HepG2 (cell line): ENCODE data around the gene MYO18B. TPM values are rescaled to one million over a fixed set of nuclear protein-coding genes. Genes with fewer than 3 reads are reported as not detected.

Source experiments
- HNF4A ChIP-seq: sonication (generic); formaldehyde crosslinking; IDR thresholded peaks from 2 replicates; pipeline ENCODE4 v1.4.0; 2020; ENCODE audit warnings: missing genetic modification reagents
- HOMEZ ChIP-seq: IDR thresholded peaks from 2 replicates; pipeline ENCODE4 v1.6.1; 2016; ENCODE audit warnings: low read depth
- IRF9 ChIP-seq: sonication (generic); formaldehyde crosslinking; IDR thresholded peaks from 2 replicates; pipeline ENCODE4 v1.8.0; 2022; ENCODE audit warnings: missing genetic modification reagents, mild to moderate bottlenecking, borderline replicate concordance
- ISX ChIP-seq: sonication (generic); formaldehyde crosslinking; conservative IDR thresholded peaks from 2 replicates; pipeline ENCODE4 v1.5.0; 2020; ENCODE audit warnings: missing genetic modification reagents
- NCOA5 ChIP-seq: sonication (generic); formaldehyde crosslinking; IDR thresholded peaks from 2 replicates; pipeline ENCODE4 v1.4.0; 2020; ENCODE audit warnings: missing genetic modification reagents
- NR2F6 ChIP-seq, 2 experiments: IDR thresholded peaks; 2 replicates each; pipeline ENCODE4 v1.6.1; 2016; ENCODE audit warnings: antibody characterized with exemption in 1 of 2, mild to moderate bottlenecking in 1 of 2
- PHF21A ChIP-seq: sonication (generic); formaldehyde crosslinking; IDR thresholded peaks from 2 replicates; pipeline ENCODE4 v1.5.0; 2020; ENCODE audit warnings: mild to moderate bottlenecking, missing genetic modification reagents
- PHF8 ChIP-seq: sonication (generic); formaldehyde crosslinking; IDR thresholded peaks from 2 replicates; pipeline ENCODE4 v1.5.0; 2020; ENCODE audit warnings: missing genetic modification reagents
- SP140L ChIP-seq: sonication (generic); formaldehyde crosslinking; IDR thresholded peaks from 2 replicates; pipeline ENCODE4 v1.4.0; 2020; ENCODE audit warnings: missing genetic modification reagents, borderline replicate concordance
- ZNF503 ChIP-seq: sonication (generic); formaldehyde crosslinking; IDR thresholded peaks from 2 replicates; pipeline ENCODE4 v1.4.0; 2020; ENCODE audit warnings: missing genetic modification reagents
- polyA plus RNA-seq, 8 experiments: library from polyadenylated mRNA; depleted of rRNA in 3 of 8; stranded (reverse) in 7 of 8; unstranded in 1 of 8; fragments of >200 nt; fragmentation: Illumina TruSeq in 4 of 8; extraction: Trizol in 4 of 8; gene quantifications; 2 replicates each; pipeline versions ENCODE4 v1.2.1 to v1.2.3, GENCODE V29; 2011 to 2016; ENCODE audit warnings: low read depth in 4 of 8, missing spikeins in 1 of 8, mixed read lengths in 1 of 8; ENCODE audit not compliant: insufficient read depth in 1 of 8
- total RNA-seq, 5 experiments: library from RNA; depleted of rRNA; stranded (reverse); fragments of >200 nt; fragmentation: Illumina TruSeq; extraction: Trizol; gene quantifications; 2 replicates each; pipeline ENCODE4 v1.2.3, GENCODE V29; 2016; ENCODE audit warnings: low read depth in 1 of 5
- TF ChIP-seq, protein P1 (sequence below): sonication (generic); formaldehyde crosslinking; conservative IDR thresholded peaks from 2 replicates; pipeline ENCODE4 v1.4.0; 2020; ENCODE audit warnings: mild to moderate bottlenecking, missing genetic modification reagents, moderate library complexity
- TF ChIP-seq, protein P2 (sequence below): sonication (generic); formaldehyde crosslinking; IDR thresholded peaks from 2 replicates; pipeline ENCODE4 v1.8.0; 2022; ENCODE audit warnings: mild to moderate bottlenecking, missing genetic modification reagents
- TF ChIP-seq, protein P3 (sequence below): sonication (generic); formaldehyde crosslinking; IDR thresholded peaks from 2 replicates; pipeline ENCODE4 v1.5.0; 2020; ENCODE audit warnings: missing genetic modification reagents, mild to moderate bottlenecking, borderline replicate concordance
- TF ChIP-seq, protein P4 (sequence below): sonication (generic); formaldehyde crosslinking; IDR thresholded peaks from 2 replicates; pipeline ENCODE4 v1.5.1; 2020; ENCODE audit warnings: mild to moderate bottlenecking, missing genetic modification reagents, moderate library complexity

MYO18B gene
- total and polyA plus RNA-seq, 2 of the 13 experiments (the other 11 are each of a cell fraction or from before 2014, with no cell fraction given) = 0.01 TPM; not detected in 1

GRCh38 chr22:25748704-25749103 lies 6.7 kb downstream of the MYO18B start (continued):
- TF ChIP-seq, protein P1, sequence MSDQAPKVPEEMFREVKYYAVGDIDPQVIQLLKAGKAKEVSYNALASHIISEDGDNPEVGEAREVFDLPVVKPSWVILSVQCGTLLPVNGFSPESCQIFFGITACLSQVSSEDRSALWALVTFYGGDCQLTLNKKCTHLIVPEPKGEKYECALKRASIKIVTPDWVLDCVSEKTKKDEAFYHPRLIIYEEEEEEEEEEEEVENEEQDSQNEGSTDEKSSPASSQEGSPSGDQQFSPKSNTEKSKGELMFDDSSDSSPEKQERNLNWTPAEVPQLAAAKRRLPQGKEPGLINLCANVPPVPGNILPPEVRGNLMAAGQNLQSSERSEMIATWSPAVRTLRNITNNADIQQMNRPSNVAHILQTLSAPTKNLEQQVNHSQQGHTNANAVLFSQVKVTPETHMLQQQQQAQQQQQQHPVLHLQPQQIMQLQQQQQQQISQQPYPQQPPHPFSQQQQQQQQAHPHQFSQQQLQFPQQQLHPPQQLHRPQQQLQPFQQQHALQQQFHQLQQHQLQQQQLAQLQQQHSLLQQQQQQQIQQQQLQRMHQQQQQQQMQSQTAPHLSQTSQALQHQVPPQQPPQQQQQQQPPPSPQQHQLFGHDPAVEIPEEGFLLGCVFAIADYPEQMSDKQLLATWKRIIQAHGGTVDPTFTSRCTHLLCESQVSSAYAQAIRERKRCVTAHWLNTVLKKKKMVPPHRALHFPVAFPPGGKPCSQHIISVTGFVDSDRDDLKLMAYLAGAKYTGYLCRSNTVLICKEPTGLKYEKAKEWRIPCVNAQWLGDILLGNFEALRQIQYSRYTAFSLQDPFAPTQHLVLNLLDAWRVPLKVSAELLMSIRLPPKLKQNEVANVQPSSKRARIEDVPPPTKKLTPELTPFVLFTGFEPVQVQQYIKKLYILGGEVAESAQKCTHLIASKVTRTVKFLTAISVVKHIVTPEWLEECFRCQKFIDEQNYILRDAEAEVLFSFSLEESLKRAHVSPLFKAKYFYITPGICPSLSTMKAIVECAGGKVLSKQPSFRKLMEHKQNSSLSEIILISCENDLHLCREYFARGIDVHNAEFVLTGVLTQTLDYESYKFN = peak; percentile 57; the same call in 1 of the 2 replicates
- TF ChIP-seq NCOA5 (no peak), HNF4A (CRISPR knock-in tag) (peak; percentile 86), ISX (CRISPR knock-in tag) (no peak), IRF9 (no peak), NR2F6 (IDR thresholded peaks at IDR 0.05) (no peak), NR2F6 (CRISPR knock-in tag; IDR thresholded peaks at IDR 0.05) (0 out of 2 replicates have a peak, but pooled peaks have one; percentile 5), PHF8 (CRISPR knock-in tag) (no peak), PHF21A (CRISPR knock-in tag) (peak; percentile 62), ZNF503 (CRISPR knock-in tag) (no peak), SP140L (CRISPR knock-in tag) (no peak), HOMEZ (0 out of 2 replicates have a peak, but pooled peaks have one; percentile 35)
- TF ChIP-seq, protein P2, sequence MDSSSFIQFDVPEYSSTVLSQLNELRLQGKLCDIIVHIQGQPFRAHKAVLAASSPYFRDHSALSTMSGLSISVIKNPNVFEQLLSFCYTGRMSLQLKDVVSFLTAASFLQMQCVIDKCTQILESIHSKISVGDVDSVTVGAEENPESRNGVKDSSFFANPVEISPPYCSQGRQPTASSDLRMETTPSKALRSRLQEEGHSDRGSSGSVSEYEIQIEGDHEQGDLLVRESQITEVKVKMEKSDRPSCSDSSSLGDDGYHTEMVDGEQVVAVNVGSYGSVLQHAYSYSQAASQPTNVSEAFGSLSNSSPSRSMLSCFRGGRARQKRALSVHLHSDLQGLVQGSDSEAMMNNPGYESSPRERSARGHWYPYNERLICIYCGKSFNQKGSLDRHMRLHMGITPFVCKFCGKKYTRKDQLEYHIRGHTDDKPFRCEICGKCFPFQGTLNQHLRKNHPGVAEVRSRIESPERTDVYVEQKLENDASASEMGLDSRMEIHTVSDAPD (CRISPR knock-in tag) = peak; percentile 60; the same call in 1 of the 2 replicates
- TF ChIP-seq, protein P3, sequence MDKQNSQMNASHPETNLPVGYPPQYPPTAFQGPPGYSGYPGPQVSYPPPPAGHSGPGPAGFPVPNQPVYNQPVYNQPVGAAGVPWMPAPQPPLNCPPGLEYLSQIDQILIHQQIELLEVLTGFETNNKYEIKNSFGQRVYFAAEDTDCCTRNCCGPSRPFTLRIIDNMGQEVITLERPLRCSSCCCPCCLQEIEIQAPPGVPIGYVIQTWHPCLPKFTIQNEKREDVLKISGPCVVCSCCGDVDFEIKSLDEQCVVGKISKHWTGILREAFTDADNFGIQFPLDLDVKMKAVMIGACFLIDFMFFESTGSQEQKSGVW = no peak
- TF ChIP-seq, protein P4, sequence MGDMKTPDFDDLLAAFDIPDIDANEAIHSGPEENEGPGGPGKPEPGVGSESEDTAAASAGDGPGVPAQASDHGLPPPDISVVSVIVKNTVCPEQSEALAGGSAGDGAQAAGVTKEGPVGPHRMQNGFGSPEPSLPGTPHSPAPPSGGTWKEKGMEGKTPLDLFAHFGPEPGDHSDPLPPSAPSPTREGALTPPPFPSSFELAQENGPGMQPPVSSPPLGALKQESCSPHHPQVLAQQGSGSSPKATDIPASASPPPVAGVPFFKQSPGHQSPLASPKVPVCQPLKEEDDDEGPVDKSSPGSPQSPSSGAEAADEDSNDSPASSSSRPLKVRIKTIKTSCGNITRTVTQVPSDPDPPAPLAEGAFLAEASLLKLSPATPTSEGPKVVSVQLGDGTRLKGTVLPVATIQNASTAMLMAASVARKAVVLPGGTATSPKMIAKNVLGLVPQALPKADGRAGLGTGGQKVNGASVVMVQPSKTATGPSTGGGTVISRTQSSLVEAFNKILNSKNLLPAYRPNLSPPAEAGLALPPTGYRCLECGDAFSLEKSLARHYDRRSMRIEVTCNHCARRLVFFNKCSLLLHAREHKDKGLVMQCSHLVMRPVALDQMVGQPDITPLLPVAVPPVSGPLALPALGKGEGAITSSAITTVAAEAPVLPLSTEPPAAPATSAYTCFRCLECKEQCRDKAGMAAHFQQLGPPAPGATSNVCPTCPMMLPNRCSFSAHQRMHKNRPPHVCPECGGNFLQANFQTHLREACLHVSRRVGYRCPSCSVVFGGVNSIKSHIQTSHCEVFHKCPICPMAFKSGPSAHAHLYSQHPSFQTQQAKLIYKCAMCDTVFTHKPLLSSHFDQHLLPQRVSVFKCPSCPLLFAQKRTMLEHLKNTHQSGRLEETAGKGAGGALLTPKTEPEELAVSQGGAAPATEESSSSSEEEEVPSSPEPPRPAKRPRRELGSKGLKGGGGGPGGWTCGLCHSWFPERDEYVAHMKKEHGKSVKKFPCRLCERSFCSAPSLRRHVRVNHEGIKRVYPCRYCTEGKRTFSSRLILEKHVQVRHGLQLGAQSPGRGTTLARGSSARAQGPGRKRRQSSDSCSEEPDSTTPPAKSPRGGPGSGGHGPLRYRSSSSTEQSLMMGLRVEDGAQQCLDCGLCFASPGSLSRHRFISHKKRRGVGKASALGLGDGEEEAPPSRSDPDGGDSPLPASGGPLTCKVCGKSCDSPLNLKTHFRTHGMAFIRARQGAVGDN (CRISPR knock-in tag) = no peak
